ENCODE results near the gene AKNA. TPM values are rescaled to one million over a fixed set of nuclear protein-coding genes. Genes with fewer than 3 reads are reported as not detected.
"Not testable (repeated sequence)": the region's sequence is repeated elsewhere in the genome, so short reads cannot be mapped to it uniquely, and the experiment has no call there.

AKNA gene
- total RNA-seq, 4 donors from 2014 or later = 12.5 to 18.5 (median 17.3) TPM

DNA sequence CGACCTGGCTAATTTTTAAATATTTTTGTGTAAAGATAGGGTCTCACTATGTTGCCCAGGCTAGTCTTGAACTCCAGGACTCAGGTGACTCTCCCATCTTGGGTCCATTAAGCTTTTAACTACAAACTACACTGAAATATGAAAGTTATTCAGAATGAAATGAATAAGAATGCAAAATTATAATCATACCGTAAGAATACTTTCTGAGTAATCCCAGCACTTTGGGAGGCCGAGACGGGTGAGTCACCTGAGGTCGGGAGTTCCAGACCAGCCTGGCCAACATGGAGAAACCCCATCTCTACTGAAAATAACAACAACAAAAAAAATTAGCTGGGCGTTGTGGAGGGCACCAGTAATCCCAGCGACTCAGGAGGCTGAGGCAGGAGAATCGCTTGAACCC is 66.0 kb downstream of the AKNA start:
- Histone ChIP-seq H3K4me3 (no peak overlapping the region), H3K27me3 (peaks cover 0 to 8% (median 0%) of the 10 kb centered on the region in 4 donors), H3K4me1 (no peaks in the 10 kb centered on the region), H3K27ac (replicated peaks in 1 of 4) (no peak overlapping the region), H3K9me3 (no peaks in the 10 kb centered on the region), H3K36me3 (no peaks in the 10 kb centered on the region)
- intact Hi-C loops (cut with DNase I) = no loop called here
- no peak for TF ChIP-seq POLR2A (IDR thresholded peaks at IDR 0.05; ENCODE audit: low read depth)
- TF ChIP-seq, protein P1, sequence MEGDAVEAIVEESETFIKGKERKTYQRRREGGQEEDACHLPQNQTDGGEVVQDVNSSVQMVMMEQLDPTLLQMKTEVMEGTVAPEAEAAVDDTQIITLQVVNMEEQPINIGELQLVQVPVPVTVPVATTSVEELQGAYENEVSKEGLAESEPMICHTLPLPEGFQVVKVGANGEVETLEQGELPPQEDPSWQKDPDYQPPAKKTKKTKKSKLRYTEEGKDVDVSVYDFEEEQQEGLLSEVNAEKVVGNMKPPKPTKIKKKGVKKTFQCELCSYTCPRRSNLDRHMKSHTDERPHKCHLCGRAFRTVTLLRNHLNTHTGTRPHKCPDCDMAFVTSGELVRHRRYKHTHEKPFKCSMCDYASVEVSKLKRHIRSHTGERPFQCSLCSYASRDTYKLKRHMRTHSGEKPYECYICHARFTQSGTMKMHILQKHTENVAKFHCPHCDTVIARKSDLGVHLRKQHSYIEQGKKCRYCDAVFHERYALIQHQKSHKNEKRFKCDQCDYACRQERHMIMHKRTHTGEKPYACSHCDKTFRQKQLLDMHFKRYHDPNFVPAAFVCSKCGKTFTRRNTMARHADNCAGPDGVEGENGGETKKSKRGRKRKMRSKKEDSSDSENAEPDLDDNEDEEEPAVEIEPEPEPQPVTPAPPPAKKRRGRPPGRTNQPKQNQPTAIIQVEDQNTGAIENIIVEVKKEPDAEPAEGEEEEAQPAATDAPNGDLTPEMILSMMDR (IDR thresholded peaks at IDR 0.05) = no peak
- no peak for TF ChIP-seq POLR2AphosphoS5 (IDR thresholded peaks at IDR 0.05)
- no peak for TF ChIP-seq EP300 (IDR thresholded peaks at IDR 0.05)
- WGBS = 76% methylated on average over 8 of the region's 8 CpGs
- DNase-seq (ENCODE audit: extremely low spot score) = no peak

DNA sequence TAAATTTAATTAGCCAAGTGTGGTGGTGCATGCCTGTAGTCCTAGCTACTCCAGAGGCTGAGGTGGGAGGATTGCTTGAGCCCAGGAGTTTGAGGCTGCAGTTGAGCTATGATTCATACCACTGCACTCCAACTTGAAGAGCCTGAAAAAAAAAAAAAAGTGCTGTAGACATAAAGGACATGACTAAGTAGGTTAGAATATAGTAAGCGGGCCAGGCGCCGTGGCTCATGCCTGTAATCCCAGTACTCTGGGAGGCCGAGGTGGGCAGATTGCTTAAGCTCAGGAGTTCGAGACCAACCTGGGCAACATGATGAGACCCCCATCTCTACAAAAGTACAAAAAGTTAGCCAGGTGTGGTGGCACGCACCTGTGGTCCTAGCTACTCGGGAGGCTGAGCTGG is 67.1 kb downstream of the AKNA start:
- WGBS = 91% methylated on average over 7 of the region's 7 CpGs
- DNase-seq (ENCODE audit: extremely low spot score); H3K36me3 ChIP-seq; H3K4me3 ChIP-seq; H3K27ac ChIP-seq (replicated peaks in 1 of 4); H3K9me3 ChIP-seq; H3K27me3 ChIP-seq; intact Hi-C loops (cut with DNase I); H3K4me1 ChIP-seq: not testable (repeated sequence)

DNA sequence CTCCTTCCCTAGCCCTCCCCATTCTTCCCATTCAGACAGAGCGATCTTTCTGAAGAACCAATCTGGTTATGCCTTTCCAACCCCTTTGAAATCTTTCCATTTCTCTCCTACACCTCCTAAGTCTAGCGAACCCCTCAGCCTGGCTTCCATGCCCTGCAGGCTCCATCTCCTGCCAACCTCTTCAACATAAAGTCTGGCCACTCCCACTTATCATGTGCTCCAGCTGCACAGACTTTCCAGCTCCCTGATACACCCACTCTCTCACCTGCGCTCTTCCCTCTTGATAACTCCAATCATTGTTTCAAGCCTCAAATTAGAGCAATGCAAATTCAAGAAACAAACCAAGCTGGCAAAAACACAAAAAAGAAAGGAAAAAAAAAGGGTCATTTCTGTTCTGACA is 68.6 kb downstream of the AKNA start:
- WGBS = 87% methylated on average over 3 of the region's 3 CpGs
- intact Hi-C loops (cut with DNase I) = no loop called here
- Histone ChIP-seq H3K4me1 (no peaks in the 10 kb centered on the region), H3K36me3 (no peaks in the 10 kb centered on the region), H3K4me3 (no peak overlapping the region), H3K9me3 (no peaks in the 10 kb centered on the region), H3K27me3 (peaks cover 0 to 3% (median 0%) of the 10 kb centered on the region in 4 donors), H3K27ac (replicated peaks in 1 of 4) (no peak overlapping the region)
- TF ChIP-seq, protein P1 (IDR thresholded peaks at IDR 0.05) = no peak
- TF ChIP-seq POLR2AphosphoS5 (IDR thresholded peaks at IDR 0.05) = no peak
- TF ChIP-seq EP300 (IDR thresholded peaks at IDR 0.05) = no peak
- TF ChIP-seq POLR2A (IDR thresholded peaks at IDR 0.05; ENCODE audit: low read depth) = no peak
- no peak for DNase-seq (ENCODE audit: extremely low spot score)

DNA sequence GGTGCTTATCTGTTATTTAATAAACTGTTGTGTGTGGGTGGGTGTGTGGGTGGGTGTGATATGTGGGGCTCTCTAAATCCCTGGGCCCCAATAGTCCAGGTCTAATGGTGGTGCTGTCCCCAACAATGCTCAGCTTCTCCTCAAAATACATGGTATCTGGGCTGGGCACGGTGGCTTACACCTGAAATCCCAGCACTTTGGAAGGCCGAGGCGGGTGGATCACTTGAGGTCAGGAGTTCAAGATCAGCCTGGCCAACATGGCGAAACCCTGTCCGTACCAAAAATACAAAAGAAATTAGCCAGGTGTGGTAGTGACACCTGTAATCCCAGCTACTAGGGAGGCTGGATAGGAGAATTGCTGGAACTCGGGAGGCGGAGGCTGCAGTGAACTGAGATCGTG is 69.4 kb downstream of the AKNA start:
- 86% methylated on average over 8 of the region's 8 CpGs for WGBS
- Histone ChIP-seq H3K4me1 (no peaks in the 10 kb centered on the region), H3K27me3 (no peaks in the 10 kb centered on the region), H3K27ac (replicated peaks in 1 of 4) (no peak overlapping the region), H3K9me3 (no peaks in the 10 kb centered on the region), H3K36me3 (no peaks in the 10 kb centered on the region), H3K4me3 (no peak overlapping the region)
- no peak for TF ChIP-seq EP300 (IDR thresholded peaks at IDR 0.05)
- no peak for TF ChIP-seq POLR2AphosphoS5 (IDR thresholded peaks at IDR 0.05)
- TF ChIP-seq POLR2A (IDR thresholded peaks at IDR 0.05; ENCODE audit: low read depth) = no peak
- TF ChIP-seq, protein P1 (IDR thresholded peaks at IDR 0.05) = no peak
- DNase-seq (ENCODE audit: extremely low spot score) = no peak
- intact Hi-C loops (cut with DNase I) = no loop called here

DNA sequence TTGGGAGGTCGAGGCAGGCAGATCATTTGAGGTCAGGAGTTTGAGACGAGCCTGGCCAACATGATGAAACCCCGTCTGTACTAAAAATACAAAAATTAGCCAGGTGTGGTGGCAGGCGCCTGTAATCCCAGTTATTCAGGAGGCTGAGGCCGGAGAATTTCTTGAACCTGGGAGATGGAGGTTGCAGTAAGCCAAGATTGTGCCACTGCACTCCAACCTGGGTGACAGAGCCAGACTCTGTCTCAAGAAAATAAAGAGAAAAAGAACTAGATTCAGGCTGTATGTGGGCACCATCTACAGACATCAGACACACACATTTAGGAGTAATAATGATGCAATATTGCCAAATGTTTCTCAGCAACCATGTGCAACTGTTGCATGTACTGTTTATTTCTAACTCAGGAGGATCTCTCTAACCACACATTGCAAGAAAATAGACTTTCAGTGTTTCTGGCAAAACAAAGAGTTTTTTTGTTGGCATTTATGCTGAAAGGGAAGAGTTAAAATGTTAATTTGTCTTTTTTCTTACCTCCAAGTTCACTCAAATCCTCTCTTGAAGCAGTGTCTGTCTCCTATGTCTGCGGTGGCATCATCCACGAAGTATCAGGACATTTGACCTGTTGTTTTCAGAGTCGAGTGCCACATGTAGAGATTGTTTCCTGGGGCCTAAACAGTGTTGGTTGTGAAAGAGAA is 70.0 kb downstream of the AKNA start:
- TF ChIP-seq POLR2A (IDR thresholded peaks at IDR 0.05; ENCODE audit: low read depth) = no peak
- TF ChIP-seq POLR2AphosphoS5 (IDR thresholded peaks at IDR 0.05) = no peak
- TF ChIP-seq, protein P1 (IDR thresholded peaks at IDR 0.05) = no peak
- TF ChIP-seq EP300 (IDR thresholded peaks at IDR 0.05) = no peak
- no peak for DNase-seq (ENCODE audit: extremely low spot score)
- Histone ChIP-seq H3K27me3 (no peaks in the 10 kb centered on the region), H3K4me1 (no peaks in the 10 kb centered on the region), H3K4me3 (no peak overlapping the region), H3K36me3 (no peaks in the 10 kb centered on the region), H3K9me3 (no peaks in the 10 kb centered on the region), H3K27ac (replicated peaks in 1 of 4) (no peak overlapping the region)
- intact Hi-C loops (cut with DNase I) = no loop called here
- 89% methylated on average over 8 of the region's 8 CpGs for WGBS
